ENCODE results near the gene PXMP4. TPM values are rescaled to one million over a fixed set of nuclear protein-coding genes. Genes with fewer than 3 reads are reported as not detected.
A peak's percentile ranks its signal among the peaks of the same experiment; 100 is the strongest.
"Not testable (repeated sequence)": the region's sequence is repeated elsewhere in the genome, so short reads cannot be mapped to it uniquely, and the experiment has no call there.

The PXMP4 gene
- total RNA-seq, 4 donors from 2014 or later, result 4.4 to 8.9 (median 6.8) TPM

DNA sequence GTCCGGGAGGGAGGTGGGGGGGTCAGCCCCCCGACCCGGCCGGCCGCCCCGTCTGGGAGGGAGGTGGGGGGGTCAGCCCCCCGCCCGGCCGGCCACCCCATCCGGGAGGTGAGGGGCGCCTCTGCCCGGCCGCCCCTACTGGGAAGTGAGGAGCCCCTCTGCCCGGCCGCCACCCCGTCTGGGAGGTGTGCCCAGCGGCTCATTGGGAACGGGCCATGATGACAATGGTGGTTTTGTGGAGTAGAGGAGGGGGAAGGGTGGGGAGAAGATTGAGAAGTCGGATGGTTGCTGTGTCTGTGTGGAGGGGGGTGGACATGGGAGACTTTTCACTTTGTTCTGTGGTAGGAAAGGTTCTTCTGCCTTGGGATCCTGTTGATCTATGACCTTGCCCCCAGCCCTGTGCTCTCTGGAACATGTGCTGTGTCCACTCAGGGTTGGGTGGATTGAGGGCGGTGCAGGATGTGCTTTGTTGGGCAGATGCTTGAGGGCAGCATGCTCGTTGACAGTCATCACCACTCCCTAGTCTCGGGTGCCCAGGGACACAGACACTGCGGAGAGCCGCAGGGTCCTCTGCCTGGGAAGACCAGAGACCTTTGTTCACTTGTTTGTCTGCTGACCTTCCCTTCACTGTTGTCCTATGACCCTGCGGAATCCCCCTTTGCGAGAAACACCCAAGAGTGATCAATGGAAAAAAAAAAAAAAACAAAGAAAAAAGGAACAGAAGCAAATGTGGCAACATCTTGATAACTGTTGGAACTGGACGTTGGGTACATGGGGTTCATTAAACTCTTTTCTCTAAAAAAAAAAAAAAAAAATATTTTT lies 18.3 kb downstream of the PXMP4 start:
- Histone ChIP-seq H3K4me1 (peaks cover 0 to 18% (median 0%) of the 10 kb centered on the region in 3 donors), H3K27me3 (no peaks in the 10 kb centered on the region), H3K9me3 (no peaks in the 10 kb centered on the region), H3K27ac (no peak overlapping the region), H3K4me3 (no peak overlapping the region), H3K36me3 (peaks cover 0 to 21% of the 10 kb centered on the region in 2 donors)
- ATAC-seq, result no peak
- TF ChIP-seq, protein P1, sequence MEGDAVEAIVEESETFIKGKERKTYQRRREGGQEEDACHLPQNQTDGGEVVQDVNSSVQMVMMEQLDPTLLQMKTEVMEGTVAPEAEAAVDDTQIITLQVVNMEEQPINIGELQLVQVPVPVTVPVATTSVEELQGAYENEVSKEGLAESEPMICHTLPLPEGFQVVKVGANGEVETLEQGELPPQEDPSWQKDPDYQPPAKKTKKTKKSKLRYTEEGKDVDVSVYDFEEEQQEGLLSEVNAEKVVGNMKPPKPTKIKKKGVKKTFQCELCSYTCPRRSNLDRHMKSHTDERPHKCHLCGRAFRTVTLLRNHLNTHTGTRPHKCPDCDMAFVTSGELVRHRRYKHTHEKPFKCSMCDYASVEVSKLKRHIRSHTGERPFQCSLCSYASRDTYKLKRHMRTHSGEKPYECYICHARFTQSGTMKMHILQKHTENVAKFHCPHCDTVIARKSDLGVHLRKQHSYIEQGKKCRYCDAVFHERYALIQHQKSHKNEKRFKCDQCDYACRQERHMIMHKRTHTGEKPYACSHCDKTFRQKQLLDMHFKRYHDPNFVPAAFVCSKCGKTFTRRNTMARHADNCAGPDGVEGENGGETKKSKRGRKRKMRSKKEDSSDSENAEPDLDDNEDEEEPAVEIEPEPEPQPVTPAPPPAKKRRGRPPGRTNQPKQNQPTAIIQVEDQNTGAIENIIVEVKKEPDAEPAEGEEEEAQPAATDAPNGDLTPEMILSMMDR (IDR thresholded peaks at IDR 0.05), result no peak
- no peak for TF ChIP-seq POLR2A (IDR thresholded peaks at IDR 0.05)
- TF ChIP-seq POLR2AphosphoS5 (IDR thresholded peaks at IDR 0.05), result no peak
- no peak for TF ChIP-seq EP300 (IDR thresholded peaks at IDR 0.05)
- 86% methylated on average over 6 of the region's 27 CpGs; no CpG with 5 or more reads in 1 of the 2 donors for WGBS, 2 donors (ENCODE audit: low coverage in 1 of 2)

DNA sequence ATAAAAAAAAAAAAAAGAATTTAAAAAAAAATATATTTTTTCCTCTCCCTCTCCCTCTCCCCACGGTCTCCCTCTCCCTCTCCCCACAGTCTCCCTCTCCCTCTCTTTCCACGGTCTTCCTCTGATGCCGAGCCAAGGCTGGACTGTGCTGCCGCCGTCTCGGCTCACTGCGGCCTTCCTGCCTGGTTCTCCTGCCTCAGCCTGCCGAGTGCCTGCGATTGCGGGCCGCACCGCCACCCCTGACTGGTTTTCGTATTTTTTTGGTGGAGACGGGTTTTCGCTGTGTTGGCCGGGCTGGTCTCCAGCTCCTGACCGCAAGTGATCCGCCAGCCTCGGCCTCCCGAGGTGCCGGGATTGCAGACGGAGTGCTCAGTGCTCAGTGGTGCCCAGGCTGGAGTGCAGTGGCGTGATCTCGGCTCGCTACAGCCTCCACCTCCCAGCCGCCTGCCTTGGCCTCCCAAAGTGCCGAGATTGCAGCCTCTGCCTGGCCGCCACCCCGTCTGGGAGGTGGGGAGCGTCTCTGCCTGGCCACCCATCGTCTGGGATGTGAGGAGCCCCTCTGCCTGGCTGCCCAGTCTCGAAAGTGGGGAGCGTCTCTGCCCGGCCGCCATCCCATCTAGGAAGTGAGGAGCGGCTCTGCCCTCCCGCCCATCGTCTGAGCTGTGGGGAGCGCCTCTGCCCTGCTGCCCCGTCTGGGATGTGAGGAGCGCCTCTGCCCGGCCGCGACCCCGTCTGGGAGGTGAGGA lies 19.2 kb downstream of the PXMP4 start:
- H3K9me3 ChIP-seq, H3K4me3 ChIP-seq, H3K27ac ChIP-seq, ATAC-seq, H3K27me3 ChIP-seq: not testable (repeated sequence)
- 82 to 92% methylated on average over 8 to 13 of the region's 45 CpGs for WGBS, 2 donors (ENCODE audit: low coverage in 1 of 2)
- peaks cover 0 to 12% of the 10 kb centered on the region in 2 donors for H3K36me3 ChIP-seq
- peaks cover 0 to 28% (median 0%) of the 10 kb centered on the region in 3 donors for H3K4me1 ChIP-seq

- not testable (repeated sequence) for H3K36me3 ChIP-seq, H3K9me3 ChIP-seq, H3K27me3 ChIP-seq, ATAC-seq, H3K4me3 ChIP-seq, H3K27ac ChIP-seq
- WGBS, 2 donors (ENCODE audit: low coverage in 1 of 2), result no CpG with 5 or more reads among the region's 27 CpGs
- peaks cover 0 to 37% (median 0%) of the 10 kb centered on the region in 3 donors for H3K4me1 ChIP-seq
Observed at GRCh38 chr20:33698966-33699365, 21.1 kb downstream of the PXMP4 start.

GRCh38 chr20:33697129-33697528 lies 23.0 kb downstream of the PXMP4 start:
- H3K27me3 ChIP-seq, result no peaks in the 10 kb centered on the region
- WGBS, 2 donors (ENCODE audit: low coverage in 1 of 2), result 35 to 64% methylated on average over 5 to 6 of the region's 8 CpGs
- ATAC-seq, result peak; percentile 84
- TF ChIP-seq, protein P1 (IDR thresholded peaks at IDR 0.05), result no peak
- no peak overlapping the region for H3K4me3 ChIP-seq
- no peaks in the 10 kb centered on the region for H3K36me3 ChIP-seq
- H3K4me1 ChIP-seq, result peaks cover 0 to 33% (median 0%) of the 10 kb centered on the region in 3 donors
- peak overlapping the region in 3 of 4 donors; percentile 16 to 50 (median 46) for H3K27ac ChIP-seq
- H3K9me3 ChIP-seq, result no peaks in the 10 kb centered on the region

DNA sequence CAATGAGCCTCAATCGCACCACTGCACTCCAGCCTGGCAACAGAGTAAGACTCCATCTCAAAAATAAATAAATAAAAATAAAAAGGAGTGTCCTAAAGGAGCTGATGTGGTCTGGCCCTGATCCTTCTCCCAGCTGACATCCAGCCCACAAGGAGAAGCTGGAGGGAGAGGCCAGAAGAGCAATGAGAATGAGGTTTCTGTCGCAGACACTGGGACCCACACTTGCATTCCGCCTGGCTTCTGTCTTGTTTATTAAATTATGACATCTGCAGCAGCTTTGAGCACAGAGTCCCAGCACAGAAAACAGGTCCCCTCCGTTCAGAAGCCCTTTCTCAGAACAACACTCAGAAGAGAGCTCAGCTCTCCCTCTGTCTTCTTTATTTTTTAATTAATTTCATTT lies 23.7 kb downstream of the PXMP4 start:
- Histone ChIP-seq H3K4me1 (peaks cover 0 to 33% (median 0%) of the 10 kb centered on the region in 3 donors), H3K27ac (peak overlapping the region in 2 of 4 donors; percentile 16 to 50), H3K27me3 (no peaks in the 10 kb centered on the region), H3K36me3 (no peaks in the 10 kb centered on the region), H3K4me3 (no peak overlapping the region), H3K9me3 (no peaks in the 10 kb centered on the region)
- no peak for ATAC-seq
- 62 to 83% methylated on average over 2 to 3 of the region's 4 CpGs for WGBS, 2 donors (ENCODE audit: low coverage in 1 of 2)
- TF ChIP-seq, protein P1 (IDR thresholded peaks at IDR 0.05), result no peak
- TF ChIP-seq EP300 (IDR thresholded peaks at IDR 0.05) (no peak), POLR2AphosphoS5 (IDR thresholded peaks at IDR 0.05) (no peak), POLR2A (IDR thresholded peaks at IDR 0.05) (no peak)

All from gastroesophageal sphincter (tissue), 4 donors.